Cerebellar cortex (tissue), 1 donor: Measurements from ENCODE around the gene XDH.

ENCODE experiments used
- DNase-seq: peaks from one replicate; pipeline ENCODE4 v3.0.0-alpha.2; 2015; ENCODE audit warnings: low spot score

The XDH gene

GRCh38 chr2:31365348-31365747, 49.2 kb downstream of the XDH start:
- DNase-seq = no peak

- DNase-seq = no peak
Measured at GRCh38 chr2:31363956-31364750, 50.4 kb downstream of the XDH start.

GRCh38 chr2:31362581-31362980, 52.0 kb downstream of the XDH start:
- no peak for DNase-seq

- DNase-seq = no peak
Measured at GRCh38 chr2:31359229-31359628, 55.3 kb downstream of the XDH start.

- DNase-seq = no peak
Measured at GRCh38 chr2:31354837-31355236, 59.7 kb downstream of the XDH start.

GRCh38 chr2:31353179-31353578, 61.4 kb downstream of the XDH start:
- no peak for DNase-seq

GRCh38 chr2:31349684-31350083, 64.9 kb downstream of the XDH start:
- DNase-seq = no peak

GRCh38 chr2:31349160-31349559, 65.4 kb downstream of the XDH start:
- no peak for DNase-seq

GRCh38 chr2:31348618-31349017, 65.9 kb downstream of the XDH start:
- DNase-seq = no peak

- no peak for DNase-seq
Measured at GRCh38 chr2:31347750-31348149, 66.8 kb downstream of the XDH start.

- no peak for DNase-seq
Measured at GRCh38 chr2:31347319-31347718, 67.2 kb downstream of the XDH start.

GRCh38 chr2:31344447-31344846, 70.1 kb downstream of the XDH start:
- no peak for DNase-seq

GRCh38 chr2:31341351-31341750, 73.2 kb downstream of the XDH start:
- DNase-seq = no peak

- peak; percentile 69 for DNase-seq
Measured at GRCh38 chr2:31339696-31340095, 74.8 kb downstream of the XDH start.

GRCh38 chr2:31337860-31338259, 76.7 kb downstream of the XDH start:
- no peak for DNase-seq

GRCh38 chr2:31337197-31337596, 77.3 kb downstream of the XDH start:
- no peak for DNase-seq

- DNase-seq = no peak
Measured at GRCh38 chr2:31335921-31336585, 78.5 kb downstream of the XDH start.

- no peak for DNase-seq
Measured at GRCh38 chr2:31334311-31335026, 80.1 kb downstream of the XDH start.

- peak; percentile 88 for DNase-seq
Measured at GRCh38 chr2:31333527-31334183, 80.9 kb downstream of the XDH start.

- DNase-seq = no peak
Measured at GRCh38 chr2:31333046-31333445, 81.5 kb downstream of the XDH start.

GRCh38 chr2:31332521-31332920, 82.0 kb downstream of the XDH start:
- no peak for DNase-seq

- no peak for DNase-seq
Measured at GRCh38 chr2:31331156-31331555, 83.4 kb downstream of the XDH start.
